Esophagus squamous epithelium (tissue), 4 donors: Measurements from ENCODE around the gene EXOSC9.

Experiments used
- CTCF ChIP-seq, 6 experiments: fragments of 450-650 bp in 4 of 6; fragments of 200-600 bp in 2 of 6; sonication (generic) in 2 of 6; IDR thresholded peaks; one replicate each; pipeline ENCODE4 v1.5.1; 2016 to 2019; ENCODE audit warnings: antibody characterized with exemption in 6 of 6, mild to moderate bottlenecking in 4 of 6, moderate library complexity in 4 of 6
- POLR2A ChIP-seq, 4 donors: fragments of 450-650 bp; IDR thresholded peaks; one replicate each; pipeline ENCODE4 v1.6.1; 2017; ENCODE audit warnings: antibody characterized with exemption in 4 of 4, mild to moderate bottlenecking in 4 of 4, moderate library complexity in 3 of 4

GRCh38 chr4:121824950-121825349 is 23.8 kb downstream of the EXOSC9 start:
- TF ChIP-seq CTCF (IDR thresholded peaks at IDR 0.05), result no peak
- no peak for TF ChIP-seq POLR2A (IDR thresholded peaks at IDR 0.05)
